Measurements from ENCODE around the gene PHF2. TPM values are rescaled to one million over a fixed set of nuclear protein-coding genes. Genes with fewer than 3 reads are reported as not detected.

The PHF2 gene
- total and polyA plus RNA-seq, 2 of the 8 experiments (the other 6 are each of a cell fraction or from before 2014, with no cell fraction given) = 3.4 to 9.4 TPM

DNA sequence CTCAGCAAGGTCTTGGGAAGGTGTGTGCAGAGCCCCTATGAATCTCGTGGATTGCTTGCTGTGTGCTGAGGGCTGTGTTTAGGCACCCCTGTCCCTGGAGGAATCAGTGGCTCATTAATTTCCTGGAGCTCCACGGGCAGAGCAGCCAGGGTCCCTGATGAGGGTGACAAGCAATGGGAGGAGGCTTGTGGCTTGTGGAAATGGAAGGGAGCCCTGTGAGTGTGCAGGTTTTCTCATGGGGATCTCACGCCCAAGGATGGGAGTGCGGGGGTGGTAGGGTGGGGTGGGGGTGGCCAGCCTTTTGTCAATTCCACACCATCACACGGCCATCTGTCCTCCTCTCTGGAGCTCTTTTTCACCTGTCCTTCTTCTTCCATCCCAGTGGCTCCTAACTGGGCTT lies 25.3 kb downstream of the PHF2 start:
- no peak overlapping the region for H2BK15ac ChIP-seq (ENCODE audit: low read length)
- H3K56ac ChIP-seq (replicated peaks; ENCODE audit: insufficient read length, low read depth, low read length) = no peak overlapping the region
- 0 out of 2 replicates have a peak overlapping the region, but pooled peaks have one; percentile 77 for H2BK12ac ChIP-seq (ENCODE audit: low read depth, low read length)
- H3K27me3 ChIP-seq (replicated peaks in 1 of 4; ENCODE audit: control insufficient read depth in 3 of 4, extremely low read depth in 1 of 4, insufficient read depth in 3 of 4, low read length in 3 of 4) = no peaks in the 10 kb centered on the region; a peak in 1 of 7 replicates
- CTCF ChIA-PET (ENCODE audit: partially characterized antibody) = interaction anchor here (1.4 kb wide), 1 partner anchor 84 kb away, joined by 3 read pairs; no protein-coding TSS in a partner anchor
- peak overlapping the region; percentile 77 for H4K91ac ChIP-seq (replicated peaks; ENCODE audit: insufficient read length, low read length)
- H3K4me3 ChIP-seq (ENCODE audit: extremely low read depth in 1 of 4, insufficient read depth in 2 of 4, low read depth in 3 of 4, low read length in 4 of 4) = no peak overlapping the region
- peak overlapping the region; percentile 56; the same call in 1 of the 2 replicates for H2BK5ac ChIP-seq (ENCODE audit: low read depth, low read length)
- H3K4me1 ChIP-seq (replicated peaks in 1 of 4; ENCODE audit: control insufficient read depth in 3 of 4, insufficient read depth in 4 of 4, low read length in 3 of 4) = peaks cover 9 to 29% (median 20%) of the 10 kb centered on the region in 4 experiments
- no peak overlapping the region for H3K4me2 ChIP-seq (ENCODE audit: insufficient read depth in 1 of 2, low read depth in 2 of 2, low read length in 2 of 2)
- H3K79me1 ChIP-seq (ENCODE audit: low read depth, low read length) = peaks cover 2% of the 10 kb centered on the region; the same call in 1 of the 2 replicates
- DNase-seq (ENCODE audit: low read depth in 1 of 2, low spot score in 2 of 2) (no peak), FAIRE-seq (no peak)
- 72% methylated on average over 5 of the region's 5 CpGs; no CpG with 5 or more reads in 1 of the 2 experiments for WGBS, 2 experiments (ENCODE audit: extremely low coverage in 1 of 2, insufficient coverage in 1 of 2, insufficient read length in 1 of 2, insufficient replicate concordance in 2 of 2, low coverage in 1 of 2, low lambda C conversion rate in 2 of 2, missing lambda C conversion rate in 1 of 2)
- H3K9ac ChIP-seq (replicated peaks in 1 of 4; ENCODE audit: extremely low read depth in 1 of 4, low read depth in 3 of 4, low read length in 3 of 4) = no peak overlapping the region
- H4K5ac ChIP-seq (ENCODE audit: insufficient read length, low read depth, low read length) = no peak overlapping the region
- H3K36me3 ChIP-seq (ENCODE audit: control insufficient read depth in 2 of 4, insufficient read depth in 4 of 4, low read length in 3 of 4) = no peaks in the 10 kb centered on the region
- no peak overlapping the region for H3K23ac ChIP-seq (ENCODE audit: insufficient read length)
- H3K18ac ChIP-seq (ENCODE audit: extremely low read depth, low read length) = no peak overlapping the region
- no peak overlapping the region for H4K8ac ChIP-seq (ENCODE audit: extremely low read depth, insufficient read depth, low read length)
- no peak overlapping the region for H3K4ac ChIP-seq (replicated peaks; ENCODE audit: insufficient read length, low read depth, low read length)
- no peak overlapping the region for H2AK5ac ChIP-seq (ENCODE audit: low read depth, low read length)
- H3K27ac ChIP-seq (ENCODE audit: low read depth, low read length) = no peak overlapping the region
- peaks cover 3% of the 10 kb centered on the region for H3K23me2 ChIP-seq (ENCODE audit: low read depth, low read length)
- H3K79me2 ChIP-seq (ENCODE audit: control insufficient read depth in 1 of 2, insufficient read depth in 2 of 2, low read length in 2 of 2) = peaks cover 0 to 14% of the 10 kb centered on the region in 2 experiments; a peak in 2 of 4 replicates
- H2AFZ ChIP-seq (ENCODE audit: low read length) = no peak overlapping the region
- POLR2A ChIA-PET (ENCODE audit: partially characterized antibody) = interaction anchor here (3.9 kb wide), 1 partner anchor 15 kb away, joined by 15 read pairs; no protein-coding TSS in a partner anchor
- H3K14ac ChIP-seq (ENCODE audit: insufficient read length) = no peak overlapping the region
- peak overlapping the region; percentile 34; the same call in 1 of the 2 replicates for H2BK20ac ChIP-seq (ENCODE audit: low read length)
- peak overlapping the region; percentile 90 for H2BK120ac ChIP-seq (replicated peaks; ENCODE audit: low read depth, low read length)
- H3K9me3 ChIP-seq (ENCODE audit: insufficient read depth in 2 of 2, low read depth in 1 of 2, low read length in 1 of 2) = no peaks in the 10 kb centered on the region
- peaks cover 0 to 3% of the 10 kb centered on the region in 2 experiments for H4K20me1 ChIP-seq (replicated peaks in 1 of 2; ENCODE audit: control insufficient read depth in 1 of 2, insufficient read depth in 2 of 2, low read length in 2 of 2)
- no peak for TF ChIP-seq CHD1 (IDR thresholded peaks at IDR 0.05; ENCODE audit: low read depth, low read length)
- TF ChIP-seq JUN (IDR thresholded peaks at IDR 0.05; ENCODE audit: low read depth, low read length) = no peak
- no peak for TF ChIP-seq TAF7 (optimal IDR thresholded peaks at IDR 0.05; ENCODE audit: borderline replicate concordance, low read depth, low read length)
- no peak for TF ChIP-seq YY1 (IDR thresholded peaks at IDR 0.05; ENCODE audit: low read depth, low read length)
- TF ChIP-seq KDM5A (IDR thresholded peaks at IDR 0.05; ENCODE audit: low read length) = no peak
- TF ChIP-seq, protein P1, sequence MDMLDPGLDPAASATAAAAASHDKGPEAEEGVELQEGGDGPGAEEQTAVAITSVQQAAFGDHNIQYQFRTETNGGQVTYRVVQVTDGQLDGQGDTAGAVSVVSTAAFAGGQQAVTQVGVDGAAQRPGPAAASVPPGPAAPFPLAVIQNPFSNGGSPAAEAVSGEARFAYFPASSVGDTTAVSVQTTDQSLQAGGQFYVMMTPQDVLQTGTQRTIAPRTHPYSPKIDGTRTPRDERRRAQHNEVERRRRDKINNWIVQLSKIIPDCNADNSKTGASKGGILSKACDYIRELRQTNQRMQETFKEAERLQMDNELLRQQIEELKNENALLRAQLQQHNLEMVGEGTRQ (IDR thresholded peaks at IDR 0.05; ENCODE audit: low read length) = no peak
- no peak for TF ChIP-seq TCF12 (IDR thresholded peaks at IDR 0.05; ENCODE audit: low read depth, low read length)
- TF ChIP-seq JUND (IDR thresholded peaks at IDR 0.05; ENCODE audit: low read length) = no peak
- TF ChIP-seq BACH1 (IDR thresholded peaks at IDR 0.05; ENCODE audit: low read length) = no peak
- TF ChIP-seq, protein P2, sequence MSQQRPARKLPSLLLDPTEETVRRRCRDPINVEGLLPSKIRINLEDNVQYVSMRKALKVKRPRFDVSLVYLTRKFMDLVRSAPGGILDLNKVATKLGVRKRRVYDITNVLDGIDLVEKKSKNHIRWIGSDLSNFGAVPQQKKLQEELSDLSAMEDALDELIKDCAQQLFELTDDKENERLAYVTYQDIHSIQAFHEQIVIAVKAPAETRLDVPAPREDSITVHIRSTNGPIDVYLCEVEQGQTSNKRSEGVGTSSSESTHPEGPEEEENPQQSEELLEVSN (IDR thresholded peaks at IDR 0.05) = no peak
- TF ChIP-seq NANOG (IDR thresholded peaks at IDR 0.05; ENCODE audit: insufficient read depth, low read depth, low read length, poor library complexity, severe bottlenecking) = no peak

Data from H1 (cell line).